Measurements from ENCODE around the gene KRTAP23-1. TPM values are rescaled to one million over a fixed set of nuclear protein-coding genes. Genes with fewer than 3 reads are reported as not detected.

Gene KRTAP23-1
- total and polyA plus RNA-seq, 2 of the 8 experiments (the other 6 are each of a cell fraction or from before 2014, with no cell fraction given) = not detected

- WGBS, 2 experiments (ENCODE audit: extremely low coverage in 1 of 2, insufficient coverage in 1 of 2, insufficient read length in 1 of 2, insufficient replicate concordance in 2 of 2, low coverage in 1 of 2, low lambda C conversion rate in 2 of 2, missing lambda C conversion rate in 1 of 2) = 79% methylated on average over 3 of the region's 3 CpGs; no CpG with 5 or more reads in 1 of the 2 experiments
- H3K9me3 ChIP-seq (ENCODE audit: insufficient read depth in 2 of 2, low read depth in 1 of 2, low read length in 1 of 2) = no peaks in the 10 kb centered on the region
- no peak overlapping the region for H3K18ac ChIP-seq (ENCODE audit: extremely low read depth, low read length)
- no peak overlapping the region for H2BK20ac ChIP-seq (ENCODE audit: low read length)
- no peak overlapping the region for H3K4me2 ChIP-seq (ENCODE audit: insufficient read depth in 1 of 2, low read depth in 2 of 2, low read length in 2 of 2)
- no peaks in the 10 kb centered on the region for H3K27me3 ChIP-seq (replicated peaks in 1 of 4; ENCODE audit: control insufficient read depth in 3 of 4, extremely low read depth in 1 of 4, insufficient read depth in 3 of 4, low read length in 3 of 4)
- no peak overlapping the region for H3K9ac ChIP-seq (replicated peaks in 1 of 4; ENCODE audit: extremely low read depth in 1 of 4, low read depth in 3 of 4, low read length in 3 of 4)
- H3K4me1 ChIP-seq (replicated peaks in 1 of 4; ENCODE audit: control insufficient read depth in 3 of 4, insufficient read depth in 4 of 4, low read length in 3 of 4) = peaks cover 0 to 2% (median 0%) of the 10 kb centered on the region in 4 experiments; a peak in 1 of 7 replicates
- H2AFZ ChIP-seq (ENCODE audit: low read length) = no peak overlapping the region
- H4K20me1 ChIP-seq (replicated peaks in 1 of 2; ENCODE audit: control insufficient read depth in 1 of 2, insufficient read depth in 2 of 2, low read length in 2 of 2) = no peaks in the 10 kb centered on the region
- H3K79me2 ChIP-seq (ENCODE audit: control insufficient read depth in 1 of 2, insufficient read depth in 2 of 2, low read length in 2 of 2) = no peaks in the 10 kb centered on the region
- ChIA-PET POLR2A (ENCODE audit: partially characterized antibody) (no interaction called here), CTCF (ENCODE audit: partially characterized antibody) (interaction anchor here (0.6 to 3.9 kb wide), 9 partner anchors 9 to 141 kb away, joined by 3 to 14 read pairs (median 4); partner anchors contain the start of gene KRTAP27-1)
- H2BK120ac ChIP-seq (replicated peaks; ENCODE audit: low read depth, low read length) = no peak overlapping the region
- H3K23me2 ChIP-seq (ENCODE audit: low read depth, low read length) = no peaks in the 10 kb centered on the region
- H2BK5ac ChIP-seq (ENCODE audit: low read depth, low read length) = no peak overlapping the region
- no peak for FAIRE-seq
- no peak overlapping the region for H4K5ac ChIP-seq (ENCODE audit: insufficient read length, low read depth, low read length)
- no peaks in the 10 kb centered on the region for H3K79me1 ChIP-seq (ENCODE audit: low read depth, low read length)
- no peak overlapping the region for H3K4ac ChIP-seq (replicated peaks; ENCODE audit: insufficient read length, low read depth, low read length)
- DNase-seq (ENCODE audit: low read depth in 1 of 2, low spot score in 2 of 2) = no peak
- H4K8ac ChIP-seq (ENCODE audit: extremely low read depth, insufficient read depth, low read length) = no peak overlapping the region
- H3K56ac ChIP-seq (replicated peaks; ENCODE audit: insufficient read length, low read depth, low read length) = no peak overlapping the region
- H3K27ac ChIP-seq (ENCODE audit: low read depth, low read length) = no peak overlapping the region
- no peak overlapping the region for H3K4me3 ChIP-seq (ENCODE audit: extremely low read depth in 1 of 4, insufficient read depth in 2 of 4, low read depth in 3 of 4, low read length in 4 of 4)
- H4K91ac ChIP-seq (replicated peaks; ENCODE audit: insufficient read length, low read length) = no peak overlapping the region
- no peak overlapping the region for H2BK15ac ChIP-seq (ENCODE audit: low read length)
- H2BK12ac ChIP-seq (ENCODE audit: low read depth, low read length) = no peak overlapping the region
- no peak overlapping the region for H2AK5ac ChIP-seq (ENCODE audit: low read depth, low read length)
- no peaks in the 10 kb centered on the region for H3K36me3 ChIP-seq (ENCODE audit: control insufficient read depth in 2 of 4, insufficient read depth in 4 of 4, low read length in 3 of 4)
- no peak overlapping the region for H3K14ac ChIP-seq (ENCODE audit: insufficient read length)
- no peak overlapping the region for H3K23ac ChIP-seq (ENCODE audit: insufficient read length)
- TF ChIP-seq MAX (IDR thresholded peaks at IDR 0.05) (no peak), KDM1A (IDR thresholded peaks at IDR 0.05; ENCODE audit: borderline replicate concordance, low read length) (no peak), RBBP5 (IDR thresholded peaks at IDR 0.05; ENCODE audit: borderline replicate concordance, low read depth, low read length) (no peak)
These were observed 7.5 kb upstream of the KRTAP23-1 start for GRCh38 chr21:30355906-30356305.

All from H1 (cell line).